Measurements from ENCODE around the gene TPMT.

GRCh38 chr6:18203786-18204185, 48.9 kb upstream of the TPMT start:
- TF ChIP-seq REST (IDR thresholded peaks at IDR 0.05; ENCODE audit: insufficient read depth in 1 of 2, low read depth in 2 of 2, low read length in 1 of 2): no peak
- TF ChIP-seq, protein P1, sequence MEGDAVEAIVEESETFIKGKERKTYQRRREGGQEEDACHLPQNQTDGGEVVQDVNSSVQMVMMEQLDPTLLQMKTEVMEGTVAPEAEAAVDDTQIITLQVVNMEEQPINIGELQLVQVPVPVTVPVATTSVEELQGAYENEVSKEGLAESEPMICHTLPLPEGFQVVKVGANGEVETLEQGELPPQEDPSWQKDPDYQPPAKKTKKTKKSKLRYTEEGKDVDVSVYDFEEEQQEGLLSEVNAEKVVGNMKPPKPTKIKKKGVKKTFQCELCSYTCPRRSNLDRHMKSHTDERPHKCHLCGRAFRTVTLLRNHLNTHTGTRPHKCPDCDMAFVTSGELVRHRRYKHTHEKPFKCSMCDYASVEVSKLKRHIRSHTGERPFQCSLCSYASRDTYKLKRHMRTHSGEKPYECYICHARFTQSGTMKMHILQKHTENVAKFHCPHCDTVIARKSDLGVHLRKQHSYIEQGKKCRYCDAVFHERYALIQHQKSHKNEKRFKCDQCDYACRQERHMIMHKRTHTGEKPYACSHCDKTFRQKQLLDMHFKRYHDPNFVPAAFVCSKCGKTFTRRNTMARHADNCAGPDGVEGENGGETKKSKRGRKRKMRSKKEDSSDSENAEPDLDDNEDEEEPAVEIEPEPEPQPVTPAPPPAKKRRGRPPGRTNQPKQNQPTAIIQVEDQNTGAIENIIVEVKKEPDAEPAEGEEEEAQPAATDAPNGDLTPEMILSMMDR (IDR thresholded peaks at IDR 0.05): no peak
- no peak for TF ChIP-seq POLR2AphosphoS5 (IDR thresholded peaks at IDR 0.05; ENCODE audit: low read depth, low read length)

All from Panc1 (cell line).